Cardiac muscle cell (in vitro differentiated cells and primary cell): Measurements from ENCODE around the gene BRI3BP. TPM values are rescaled to one million over a fixed set of nuclear protein-coding genes. Genes with fewer than 3 reads are reported as not detected.

Experiments used
- DNase-seq, 2 donors: peaks; one replicate each; pipeline versions ENCODE4 v3.0.0 to v3.0.0-alpha.2; 2010 to 2017; ENCODE audit warnings: low read depth in 1 of 2, low spot score in 1 of 2
- H3K27ac ChIP-seq: fragments of 200-600 bp; sonication (generic); 2 replicates; pipeline ENCODE4 v1.5.1; 2016
- H3K27me3 ChIP-seq: fragments of 200-600 bp; sonication (generic); 2 replicates; pipeline ENCODE4 v1.6.0; 2016; ENCODE audit warnings: control low read depth
- H3K36me3 ChIP-seq: fragments of 200-600 bp; sonication (generic); 2 replicates; pipeline ENCODE4 v1.5.1; 2016; ENCODE audit warnings: control low read depth
- H3K4me1 ChIP-seq: fragments of 200-600 bp; sonication (generic); 2 replicates; pipeline ENCODE4 v1.8.1; 2017; ENCODE audit warnings: low read depth, mild to moderate bottlenecking, mixed run types
- H3K4me3 ChIP-seq: fragments of 200-600 bp; sonication (generic); 2 replicates; pipeline ENCODE4 v1.5.1; 2016; ENCODE audit warnings: mild to moderate bottlenecking
- H3K9me3 ChIP-seq: fragments of 200-600 bp; sonication (generic); 2 replicates; pipeline ENCODE4 v1.5.1; 2017; ENCODE audit warnings: low read depth, mild to moderate bottlenecking, control low read depth
- polyA plus RNA-seq: library from polyadenylated mRNA; unstranded; fragments of >200 nt; fragmentation: Nextera tagmentation; extraction: Ambion mirVana; gene quantifications from 2 replicates; pipeline ENCODE4 v1.2.1, GENCODE V29; 2016
- total RNA-seq: library from RNA; depleted of rRNA; stranded (reverse); fragments of >200 nt; gene quantifications from 2 replicates; pipeline ENCODE4 v1.2.3, GENCODE V29; 2016
- TF ChIP-seq, protein P1 (sequence below): IDR thresholded peaks from 2 replicates; pipeline ENCODE4 v1.5.1; 2012; ENCODE audit warnings: low read depth, mild to moderate bottlenecking, low read length

Gene BRI3BP
- total and polyA plus RNA-seq, 2 experiments from 2014 or later: 3.5 to 4.3 TPM

DNA sequence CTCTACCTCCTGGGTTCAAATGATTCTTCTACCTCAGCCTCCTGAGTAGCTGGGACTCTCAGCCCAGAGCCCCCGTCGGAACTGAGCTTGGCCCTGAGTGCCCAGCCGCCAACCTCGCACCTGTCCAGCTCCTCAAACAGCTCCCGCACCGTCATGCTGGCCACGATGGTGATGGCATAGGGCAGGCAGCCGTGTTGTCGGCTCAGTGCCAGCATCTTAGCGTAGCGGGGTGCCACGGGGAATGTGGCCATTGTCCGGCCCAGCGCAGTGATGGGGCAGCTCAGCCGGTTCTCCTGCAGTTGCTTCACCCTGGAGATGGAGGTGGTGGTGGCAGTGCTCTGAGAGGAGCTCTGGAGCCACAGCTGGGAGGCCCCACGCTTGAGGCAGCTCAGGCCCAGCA lies 36.9 kb upstream of the BRI3BP start:
- Histone ChIP-seq H3K36me3 (peaks cover 4% of the 10 kb centered on the region), H3K27me3 (no peaks in the 10 kb centered on the region), H3K4me3 (no peak overlapping the region), H3K9me3 (no peaks in the 10 kb centered on the region), H3K4me1 (no peaks in the 10 kb centered on the region), H3K27ac (no peak overlapping the region)
- DNase-seq: no peak
- TF ChIP-seq, protein P1, sequence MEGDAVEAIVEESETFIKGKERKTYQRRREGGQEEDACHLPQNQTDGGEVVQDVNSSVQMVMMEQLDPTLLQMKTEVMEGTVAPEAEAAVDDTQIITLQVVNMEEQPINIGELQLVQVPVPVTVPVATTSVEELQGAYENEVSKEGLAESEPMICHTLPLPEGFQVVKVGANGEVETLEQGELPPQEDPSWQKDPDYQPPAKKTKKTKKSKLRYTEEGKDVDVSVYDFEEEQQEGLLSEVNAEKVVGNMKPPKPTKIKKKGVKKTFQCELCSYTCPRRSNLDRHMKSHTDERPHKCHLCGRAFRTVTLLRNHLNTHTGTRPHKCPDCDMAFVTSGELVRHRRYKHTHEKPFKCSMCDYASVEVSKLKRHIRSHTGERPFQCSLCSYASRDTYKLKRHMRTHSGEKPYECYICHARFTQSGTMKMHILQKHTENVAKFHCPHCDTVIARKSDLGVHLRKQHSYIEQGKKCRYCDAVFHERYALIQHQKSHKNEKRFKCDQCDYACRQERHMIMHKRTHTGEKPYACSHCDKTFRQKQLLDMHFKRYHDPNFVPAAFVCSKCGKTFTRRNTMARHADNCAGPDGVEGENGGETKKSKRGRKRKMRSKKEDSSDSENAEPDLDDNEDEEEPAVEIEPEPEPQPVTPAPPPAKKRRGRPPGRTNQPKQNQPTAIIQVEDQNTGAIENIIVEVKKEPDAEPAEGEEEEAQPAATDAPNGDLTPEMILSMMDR: no peak

DNA sequence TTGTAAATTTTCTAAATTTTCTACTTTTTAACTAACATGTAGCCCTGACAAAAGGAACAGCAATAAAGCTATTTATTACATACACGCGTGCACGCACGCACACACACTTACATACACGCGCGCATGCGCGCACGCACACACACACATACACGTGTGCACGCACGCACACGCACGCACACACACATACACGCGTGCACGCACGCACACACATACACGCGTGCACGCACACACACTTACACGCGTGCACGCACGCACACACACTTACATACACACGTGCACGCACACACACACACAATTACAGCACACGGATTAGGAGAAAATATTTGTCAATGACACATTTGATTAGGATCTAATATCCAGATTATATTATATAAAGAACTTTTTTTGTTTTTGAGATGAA lies 32.4 kb upstream of the BRI3BP start:
- TF ChIP-seq, protein P1: no peak
- H3K9me3 ChIP-seq: no peaks in the 10 kb centered on the region
- peaks cover 13% of the 10 kb centered on the region for H3K36me3 ChIP-seq
- H3K27me3 ChIP-seq: no peaks in the 10 kb centered on the region
- H3K4me1 ChIP-seq: no peaks in the 10 kb centered on the region
- no peak for DNase-seq
- no peak overlapping the region for H3K27ac ChIP-seq
- no peak overlapping the region for H3K4me3 ChIP-seq

DNA sequence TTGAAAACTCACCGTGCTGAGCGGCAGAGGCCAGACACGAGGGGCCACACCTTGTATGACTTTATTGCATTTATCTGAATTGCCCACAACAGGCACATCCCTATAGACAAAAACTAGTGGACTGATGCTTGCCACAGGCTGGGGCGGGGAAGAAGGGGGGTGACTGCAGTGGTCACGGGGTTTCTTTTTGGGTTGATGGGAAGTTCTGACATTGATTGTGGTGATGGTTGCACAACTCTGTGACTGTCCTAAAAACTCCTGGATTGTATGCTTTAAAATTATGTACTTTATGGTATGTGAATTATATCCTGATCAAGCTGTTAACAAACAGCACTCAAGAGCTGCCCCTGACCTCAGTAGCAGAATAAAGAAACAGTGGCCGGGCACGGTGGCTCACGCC lies 30.2 kb upstream of the BRI3BP start:
- DNase-seq: no peak
- Histone ChIP-seq H3K27me3 (no peaks in the 10 kb centered on the region), H3K36me3 (peaks cover 15% of the 10 kb centered on the region), H3K27ac (no peak overlapping the region), H3K9me3 (no peaks in the 10 kb centered on the region), H3K4me3 (no peak overlapping the region), H3K4me1 (no peaks in the 10 kb centered on the region)
- TF ChIP-seq, protein P1: no peak

DNA sequence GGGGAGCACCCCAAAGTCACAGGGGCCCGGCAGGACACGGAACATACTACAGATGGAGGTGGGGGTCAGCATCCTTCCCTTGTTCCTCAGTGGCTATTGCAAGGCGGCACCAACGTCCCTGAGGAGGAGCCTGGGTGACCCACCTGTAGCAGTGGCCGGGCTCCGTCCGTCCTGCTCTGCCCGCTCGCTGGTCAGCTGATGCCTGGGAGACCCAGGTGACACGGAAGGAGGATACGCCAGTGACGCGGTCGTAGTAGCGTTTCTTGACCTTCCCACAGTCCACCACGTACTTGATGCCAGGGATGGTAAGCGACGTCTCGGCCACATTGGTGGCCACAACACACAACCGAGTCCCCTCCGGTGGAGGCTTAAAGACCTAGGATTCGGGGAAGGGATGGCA lies 29.2 kb upstream of the BRI3BP start:
- peaks cover 15% of the 10 kb centered on the region for H3K36me3 ChIP-seq
- TF ChIP-seq, protein P1: no peak
- H3K27me3 ChIP-seq: no peaks in the 10 kb centered on the region

DNA sequence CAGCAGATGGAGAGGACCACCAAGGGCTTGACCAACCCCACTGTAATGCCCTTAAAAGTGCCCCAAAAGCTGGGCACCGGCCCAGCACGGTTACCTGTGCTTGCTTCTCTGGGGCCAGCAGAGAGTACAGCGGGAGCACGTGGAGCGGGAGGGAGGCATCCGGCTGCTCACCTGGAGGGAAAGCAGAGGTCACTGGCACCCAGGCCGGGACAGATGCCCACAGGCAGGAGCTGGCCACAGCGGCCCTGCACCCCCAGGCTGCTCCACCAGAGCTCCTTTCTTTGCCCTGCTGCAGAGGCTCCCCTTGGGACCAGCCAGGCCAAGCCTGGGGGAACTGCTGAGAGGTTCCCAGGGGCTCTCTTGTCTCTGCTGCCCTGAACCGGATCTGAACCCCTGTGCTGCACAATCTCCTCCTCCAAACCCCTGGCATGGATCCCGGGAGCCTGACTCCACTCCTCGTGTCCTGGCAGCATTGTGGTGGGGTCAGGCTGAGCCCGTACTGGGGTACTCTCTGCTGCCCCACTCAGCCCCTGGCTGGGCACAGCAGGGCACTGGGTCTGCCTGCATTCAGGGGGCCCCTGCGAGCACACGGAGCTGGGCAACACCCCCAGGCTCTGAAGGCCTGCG lies 28.5 kb upstream of the BRI3BP start:
- TF ChIP-seq, protein P1: no peak
- Histone ChIP-seq H3K36me3 (peaks cover 11% of the 10 kb centered on the region), H3K4me1 (no peaks in the 10 kb centered on the region), H3K9me3 (no peaks in the 10 kb centered on the region), H3K27ac (no peak overlapping the region), H3K27me3 (no peaks in the 10 kb centered on the region), H3K4me3 (no peak overlapping the region)
- DNase-seq: no peak

More for the DNA sequence above, 29.2 kb upstream of the BRI3BP start:
- no peaks in the 10 kb centered on the region for H3K4me1 ChIP-seq
- H3K27ac ChIP-seq: no peak overlapping the region
- H3K9me3 ChIP-seq: no peaks in the 10 kb centered on the region
- DNase-seq: no peak
- H3K4me3 ChIP-seq: no peak overlapping the region
